HG03103 (cell line): Measurements from ENCODE around the gene LRRC61.
A peak's percentile ranks its signal among the peaks of the same experiment; 100 is the strongest.
"Not testable (repeated sequence)": the region's sequence is repeated elsewhere in the genome, so short reads cannot be mapped to it uniquely, and the experiment has no call there.

Experiments
- ATAC-seq: cut with Tn5 transposase; IDR thresholded peaks from one replicate; pipeline ENCODE4 v1.9.1; 2021; ENCODE audit warnings: low read depth; ENCODE audit not compliant: unreplicated experiment

Gene LRRC61

DNA sequence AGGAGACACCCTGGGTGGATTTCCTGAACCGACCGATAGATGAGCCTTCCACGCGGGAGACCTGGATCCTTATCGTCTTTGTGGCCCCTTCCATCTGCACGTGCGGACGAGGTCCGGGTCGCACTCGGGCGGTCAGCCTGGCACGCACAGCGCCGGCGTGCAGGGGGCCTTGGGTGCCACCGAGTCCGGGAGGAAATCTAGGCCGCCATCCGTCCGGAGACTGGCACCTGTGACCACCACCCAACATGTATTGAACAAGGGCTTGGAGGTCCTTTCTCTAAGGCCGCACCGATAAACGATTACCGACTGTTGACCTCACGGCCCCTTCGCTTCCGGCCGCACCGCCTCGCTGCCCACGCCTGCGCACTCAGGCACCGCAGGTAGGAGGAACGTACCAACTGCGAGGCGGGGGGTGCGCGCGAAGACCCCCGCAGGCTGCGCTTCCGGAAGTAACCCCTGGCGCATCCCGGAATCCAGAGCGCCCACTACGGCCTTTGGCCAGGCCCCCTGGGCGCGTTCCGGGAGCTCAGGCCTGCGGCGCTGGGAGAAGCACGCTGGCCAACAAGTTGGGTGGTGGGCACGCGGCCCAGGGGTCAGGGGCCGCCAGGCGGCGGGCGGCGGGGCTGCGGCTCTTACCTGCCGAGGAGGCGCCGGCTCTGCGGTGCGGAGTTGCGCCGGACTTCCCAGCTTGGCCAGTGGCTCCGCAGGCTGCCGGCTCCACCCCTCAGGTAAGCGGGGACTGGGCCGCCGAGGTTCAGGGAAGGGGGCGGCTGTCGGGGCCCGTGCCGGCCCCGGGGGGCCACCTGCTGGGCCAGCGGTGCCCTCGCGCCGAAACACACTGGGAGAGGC lies at the start of gene LRRC61, which contains the start of gene ACTR3C:
TSS of gene LRRC61 (plus strand) at position 523 of the 849 bp plus-strand sequence. CDS start 13,507 bp downstream, outside the sequence.
TSS of gene ACTR3C (minus strand) at position 713 of the 849 bp plus-strand sequence. CDS start 28,249 bp downstream, outside the sequence.
- ATAC-seq, result peak; percentile 57

GRCh38 chr7:150276132-150276695 lies 46.9 kb upstream of the LRRC61 start:
- not testable (repeated sequence) for ATAC-seq

DNA sequence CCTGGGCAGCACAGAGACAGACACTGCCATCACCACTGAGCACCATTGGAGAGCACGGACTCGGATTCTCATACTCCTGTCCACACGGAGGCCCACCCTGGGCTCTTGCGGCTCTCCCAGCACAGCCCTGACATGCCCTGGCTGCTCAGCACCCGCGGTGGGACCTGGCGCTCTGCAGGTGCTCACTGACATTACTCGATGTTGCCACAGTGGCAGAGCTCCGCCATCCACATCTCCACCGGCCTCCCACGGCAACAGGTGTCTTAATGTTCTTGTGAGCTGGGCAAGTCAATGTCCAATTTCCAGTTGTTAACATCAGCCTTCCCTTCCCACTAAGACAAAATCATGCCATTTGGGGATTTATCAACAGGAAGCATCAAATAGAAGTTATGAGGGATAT lies 44.8 kb upstream of the LRRC61 start:
- ATAC-seq, result not testable (repeated sequence)

DNA sequence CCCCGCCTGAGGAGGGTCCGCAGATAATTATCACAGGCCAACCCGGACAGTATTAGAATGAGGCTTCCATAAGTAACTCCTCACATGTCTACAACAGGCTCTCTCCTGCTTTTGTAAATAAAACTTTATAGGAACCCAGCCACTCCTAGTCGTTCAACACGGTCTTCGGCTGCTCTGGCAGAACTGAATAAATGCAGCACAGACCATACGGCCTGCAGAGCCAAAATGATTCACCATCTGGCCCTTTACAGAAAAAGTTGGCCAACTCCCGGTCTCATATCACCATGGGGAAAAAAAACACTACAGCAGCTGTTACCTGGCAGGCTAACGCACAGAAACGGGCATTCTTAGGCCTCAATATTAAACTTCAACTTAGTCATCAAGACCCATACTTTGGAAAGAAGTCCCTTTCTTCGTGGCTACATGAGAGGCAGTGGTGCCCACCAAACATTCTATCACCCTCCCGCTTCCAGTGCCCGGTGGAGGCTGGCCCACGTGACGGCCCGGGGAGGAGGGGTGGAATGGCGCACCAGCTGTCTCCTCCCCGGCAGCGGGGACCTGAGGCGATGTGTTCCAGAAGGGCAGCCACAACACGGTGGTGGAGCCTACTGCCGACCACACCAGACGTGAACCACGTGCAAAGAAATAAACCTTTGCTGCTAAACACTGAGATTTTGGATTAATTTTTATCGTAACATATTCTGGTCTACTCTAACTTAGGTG lies 41.3 kb upstream of the LRRC61 start:
- not testable (repeated sequence) for ATAC-seq

DNA sequence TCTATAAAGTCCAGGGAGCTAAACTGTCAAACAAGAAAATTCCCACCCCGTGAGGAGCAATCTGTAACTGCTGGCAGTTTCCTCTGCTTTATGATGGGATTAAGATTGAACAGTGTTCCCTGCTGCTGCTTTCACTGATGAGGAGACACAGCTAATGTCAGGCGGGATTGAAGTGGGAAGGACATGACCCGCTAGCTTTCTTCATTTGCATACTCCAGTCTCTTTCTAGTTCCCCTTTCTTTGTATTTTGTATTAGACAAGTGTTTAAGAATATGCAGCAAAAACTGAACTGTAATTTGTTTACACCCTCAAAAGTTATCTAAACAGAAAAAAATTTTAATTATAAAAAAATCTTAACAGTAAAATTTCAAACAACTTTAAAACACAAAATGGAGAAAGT lies 40.0 kb upstream of the LRRC61 start:
- not testable (repeated sequence) for ATAC-seq

DNA sequence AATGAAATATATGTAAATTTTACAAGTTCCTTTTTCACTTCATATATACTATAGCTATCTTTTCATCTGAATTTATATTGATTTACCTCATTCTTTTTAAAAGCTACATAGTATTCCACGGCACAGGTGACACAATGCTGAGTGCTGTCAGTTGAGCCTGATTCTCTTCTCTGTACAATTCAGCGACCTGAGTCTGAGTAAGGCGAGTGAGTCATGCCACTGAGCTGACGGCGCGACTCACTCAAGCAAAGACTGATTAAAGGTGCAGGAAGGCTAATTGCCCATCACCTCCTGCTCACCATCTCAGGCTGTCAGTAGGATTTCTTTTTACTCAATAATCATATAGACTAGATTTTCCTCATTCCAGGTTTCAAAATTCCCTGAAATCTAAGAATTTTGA lies 39.5 kb upstream of the LRRC61 start:
- not testable (repeated sequence) for ATAC-seq

- peak; percentile 73 for ATAC-seq
These were observed 37.1 kb upstream of the LRRC61 start for GRCh38 chr7:150285849-150286754.

GRCh38 chr7:150287815-150288214 lies 35.3 kb upstream of the LRRC61 start:
- ATAC-seq, result not testable (repeated sequence)

DNA sequence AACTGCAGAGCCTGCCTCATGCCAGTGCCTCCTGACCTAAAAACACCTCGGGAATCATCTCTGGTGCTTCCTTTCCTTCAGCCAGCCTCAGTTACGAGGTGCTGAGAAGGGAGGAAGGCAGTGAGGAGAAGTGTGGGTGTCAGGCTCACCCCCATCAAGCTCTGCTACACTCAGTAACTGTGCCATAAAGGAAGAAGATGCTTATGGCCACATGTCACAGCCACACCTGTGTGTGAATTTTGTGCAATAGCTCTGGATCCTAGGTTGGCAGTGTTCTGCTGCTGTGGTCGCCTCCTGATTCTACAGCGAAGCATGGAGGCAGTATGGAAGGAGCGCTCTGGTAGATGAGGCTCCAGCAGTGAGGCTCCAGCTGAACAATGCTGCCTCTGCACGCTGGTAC lies 34.3 kb upstream of the LRRC61 start:
- ATAC-seq, result not testable (repeated sequence)

DNA sequence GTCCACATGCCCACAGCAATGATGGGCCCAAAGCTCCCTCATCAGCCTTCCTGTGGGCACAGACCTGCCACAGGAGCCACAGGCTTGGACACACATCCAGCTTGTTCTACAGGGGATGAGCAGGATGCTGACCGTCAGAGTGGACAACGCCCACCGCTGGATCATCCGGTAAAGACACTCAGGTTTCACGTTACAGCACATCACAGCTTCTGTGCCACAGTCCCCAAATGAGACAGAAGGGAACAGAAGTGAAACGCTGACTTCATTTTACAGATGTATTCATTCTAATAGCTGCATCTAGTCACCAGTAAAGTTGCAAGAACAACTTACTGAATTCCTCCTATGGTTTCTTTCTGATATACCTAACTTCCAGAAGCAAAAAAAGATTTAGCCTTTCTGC lies 32.8 kb upstream of the LRRC61 start:
- not testable (repeated sequence) for ATAC-seq

- ATAC-seq, result not testable (repeated sequence)
These were observed 28.1 kb upstream of the LRRC61 start for GRCh38 chr7:150295027-150295426.

DNA sequence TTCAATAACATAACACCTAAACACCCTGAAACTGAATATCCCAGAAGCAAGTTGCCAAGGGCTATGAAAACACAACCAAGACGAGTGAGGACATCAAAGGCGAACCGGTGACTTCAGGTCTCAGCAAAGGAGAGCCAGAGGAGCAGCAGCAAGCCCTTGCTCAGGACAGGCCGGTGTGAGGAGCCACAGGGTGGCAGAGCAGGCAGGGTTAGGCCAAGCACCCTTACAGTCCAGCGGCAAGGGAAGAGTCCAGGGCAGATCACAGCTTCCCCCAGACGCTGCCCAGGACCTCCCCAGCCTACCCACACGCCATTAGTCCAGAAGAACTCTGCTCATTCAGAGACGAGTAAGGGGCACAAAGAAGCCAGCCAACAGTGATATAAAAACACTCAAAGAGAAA lies 27.5 kb upstream of the LRRC61 start:
- not testable (repeated sequence) for ATAC-seq

DNA sequence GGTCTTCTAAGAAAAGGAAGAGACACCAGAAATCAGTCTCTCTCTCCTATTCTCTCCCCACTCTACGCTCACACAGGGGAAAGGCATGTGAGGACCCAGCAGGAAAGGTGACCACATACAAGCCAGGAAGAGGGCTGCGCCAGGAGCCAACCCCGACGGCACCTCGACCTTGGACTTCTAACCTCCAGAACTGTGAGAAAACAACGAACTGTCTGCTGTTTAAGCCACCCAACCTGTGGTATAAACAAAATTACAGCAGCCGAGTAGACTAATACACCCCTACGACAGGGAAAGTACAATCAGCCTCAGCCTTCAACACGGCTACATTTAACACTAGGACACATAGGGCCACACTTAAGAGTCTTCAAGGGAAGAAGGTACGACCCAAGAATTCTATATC lies 26.4 kb upstream of the LRRC61 start:
- not testable (repeated sequence) for ATAC-seq

DNA sequence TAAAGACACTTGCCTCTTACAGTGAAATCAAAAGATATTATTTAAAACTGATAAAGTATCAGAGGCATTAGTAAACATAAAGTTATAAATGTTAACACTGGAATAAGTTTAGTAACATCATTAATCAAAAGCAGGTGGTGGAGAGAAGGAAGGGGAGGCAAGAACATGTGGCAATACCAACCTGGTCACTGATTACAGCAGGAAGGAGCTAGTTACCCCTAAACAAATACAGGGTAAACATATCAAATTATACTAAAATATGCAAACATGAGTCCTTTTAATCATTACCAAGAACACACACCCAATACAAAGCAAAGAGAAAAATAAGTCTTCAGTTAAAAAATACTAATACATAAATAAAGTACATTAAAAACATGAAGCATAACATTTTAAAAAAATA lies 25.2 kb upstream of the LRRC61 start:
- not testable (repeated sequence) for ATAC-seq

GRCh38 chr7:150302908-150303310 lies 20.2 kb upstream of the LRRC61 start:
- not testable (repeated sequence) for ATAC-seq

GRCh38 chr7:150304499-150305258 lies 18.5 kb upstream of the LRRC61 start:
- not testable (repeated sequence) for ATAC-seq

DNA sequence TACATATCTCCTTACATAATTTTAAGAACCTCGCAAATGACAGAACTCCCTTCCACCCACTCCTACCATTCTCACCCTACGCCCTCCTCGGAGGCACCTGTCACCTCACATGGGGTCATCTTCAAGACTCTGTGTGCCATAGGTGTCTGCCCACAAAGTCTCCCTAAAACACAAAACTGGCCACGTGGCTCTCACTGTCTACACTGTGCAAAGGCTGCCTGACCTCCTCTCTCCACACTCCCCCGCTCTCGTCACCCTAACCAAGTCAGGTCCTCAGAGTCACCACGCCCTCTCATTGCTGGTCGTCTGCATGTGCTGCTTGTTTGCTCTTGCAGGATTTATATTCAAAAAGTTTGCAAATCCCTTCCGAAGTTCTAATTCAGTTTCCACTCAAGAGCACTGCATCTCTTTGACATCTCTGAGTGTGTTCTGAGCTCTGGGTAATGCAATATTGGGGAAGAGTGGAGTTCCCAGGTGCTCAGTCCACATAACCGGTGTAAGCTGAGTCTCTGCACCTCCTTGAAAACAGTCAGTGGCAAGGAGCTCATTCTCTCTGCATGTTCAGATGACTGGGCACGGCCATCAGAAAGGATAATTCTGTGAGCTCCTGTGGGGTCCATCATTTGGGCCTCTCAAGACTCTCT lies 17.8 kb upstream of the LRRC61 start:
- ATAC-seq, result not testable (repeated sequence)

- ATAC-seq, result not testable (repeated sequence)
These were observed 17.3 kb upstream of the LRRC61 start for GRCh38 chr7:150305903-150306284.

GRCh38 chr7:150306377-150306776 lies 16.8 kb upstream of the LRRC61 start:
- ATAC-seq, result not testable (repeated sequence)
